Subcutaneous adipose tissue (tissue), 4 donors: Measurements from ENCODE around the gene KLRD1. TPM values are rescaled to one million over a fixed set of nuclear protein-coding genes. Genes with fewer than 3 reads are reported as not detected.

Experiments
- CTCF ChIP-seq: fragments of 450-650 bp; IDR thresholded peaks from one replicate; pipeline ENCODE4 v1.5.1; 2016; ENCODE audit warnings: low read depth, mild to moderate bottlenecking, control low read depth, antibody characterized with exemption, moderate library complexity
- total RNA-seq, 4 donors: library from RNA; depleted of rRNA; stranded (reverse); fragments of >200 nt; gene quantifications; one replicate each; pipeline ENCODE4 v1.1.0, GENCODE V29; 2016

The KLRD1 gene
- total RNA-seq, 4 donors from 2014 or later = 1.3 to 7.0 (median 1.6) TPM

- no peak for TF ChIP-seq CTCF
Measured at GRCh38 chr12:10362325-10362724, 54.7 kb downstream of the KLRD1 start.

- TF ChIP-seq CTCF = no peak
Measured at GRCh38 chr12:10362828-10363657, 55.4 kb downstream of the KLRD1 start.

GRCh38 chr12:10363658-10363913 is 55.9 kb downstream of the KLRD1 start:
- no peak for TF ChIP-seq CTCF

- TF ChIP-seq CTCF = no peak
Measured at GRCh38 chr12:10363914-10364814, 56.5 kb downstream of the KLRD1 start.

GRCh38 chr12:10364815-10365622 is 57.3 kb downstream of the KLRD1 start:
- TF ChIP-seq CTCF = no peak

- TF ChIP-seq CTCF = no peak
Measured at GRCh38 chr12:10365696-10366405, 58.2 kb downstream of the KLRD1 start.
